Endothelial cell (in vitro differentiated cells): ENCODE results near the gene AQP11. TPM values are rescaled to one million over a fixed set of nuclear protein-coding genes. Genes with fewer than 3 reads are reported as not detected.
A peak's percentile ranks its signal among the peaks of the same experiment; 100 is the strongest.

Experiments used
- DNase-seq: peaks from one replicate; pipeline ENCODE4 v3.0.0; 2021; ENCODE audit warnings: low spot score
- H3K27ac Mint-ChIP-seq: one replicate; pipeline ENCODE4 v1.8.0; 2021; ENCODE audit warnings: mixed read lengths, inconsistent platforms; ENCODE audit not compliant: unreplicated experiment
- H3K27me3 Mint-ChIP-seq: one replicate; pipeline ENCODE4 v1.8.0; 2021; ENCODE audit warnings: mild to moderate bottlenecking, moderate library complexity, mixed read lengths, inconsistent platforms; ENCODE audit not compliant: unreplicated experiment
- H3K36me3 Mint-ChIP-seq: one replicate; pipeline ENCODE4 v1.8.0; 2021; ENCODE audit warnings: mild to moderate bottlenecking, low read depth, mixed read lengths, inconsistent platforms; ENCODE audit not compliant: unreplicated experiment
- H3K4me1 Mint-ChIP-seq: one replicate; pipeline ENCODE4 v1.8.0; 2021; ENCODE audit warnings: mild to moderate bottlenecking, mixed read lengths, inconsistent platforms; ENCODE audit not compliant: unreplicated experiment
- H3K4me3 Mint-ChIP-seq: one replicate; pipeline ENCODE4 v1.8.0; 2021; ENCODE audit warnings: mild to moderate bottlenecking, mixed read lengths, inconsistent platforms; ENCODE audit not compliant: unreplicated experiment
- H3K9me3 Mint-ChIP-seq: one replicate; pipeline ENCODE4 v1.8.0; 2021; ENCODE audit warnings: mixed read lengths, inconsistent platforms; ENCODE audit not compliant: unreplicated experiment
- CTCF ChIP-seq: fragments of 200-600 bp; sonication (generic); IDR thresholded peaks from one replicate; pipeline ENCODE4 v1.5.0; 2021; ENCODE audit warnings: antibody characterized with exemption; ENCODE audit not compliant: unreplicated experiment
- long read RNA-seq: library from polyadenylated mRNA; unstranded; transcript quantifications from one replicate; pipeline ENCODE4 v2.0.0, GENCODE V29; 2020; ENCODE audit not compliant: unreplicated experiment
- total RNA-seq: library from RNA; stranded (reverse); fragmentation: NEBNext Ultra II Directional; extraction: Animal tissue kit (Norgen Biotek cat#: 25700); gene quantifications from one replicate; pipeline ENCODE4 v1.2.1, GENCODE V29; 2021; ENCODE audit not compliant: unreplicated experiment

The AQP11 gene
- total RNA-seq = 0.33 TPM
- long read RNA-seq = 0 reads

- DNase-seq = peak; percentile 86
- no peak for TF ChIP-seq CTCF
- Mint-ChIP-seq H3K4me3 (peak within 1 kb of the TSS; percentile 89), H3K27ac (peak within 1 kb of the TSS; percentile 32), H3K9me3 (no peaks in the 10 kb centered on the region), H3K4me1 (peaks cover 9% of the 10 kb centered on the region), H3K27me3 (peaks cover 5% of the 10 kb centered on the region), H3K36me3 (peaks cover 6% of the 10 kb centered on the region)
Measured at GRCh38 chr11:77589521-77590193, at the start of gene AQP11. TSS of gene AQP11 (plus strand) at chr11:77589953. CDS start at chr11:77589993, 40 bp downstream.

GRCh38 chr11:77542296-77542695, 47.5 kb upstream of the AQP11 start:
- no peak for DNase-seq
- H3K27ac Mint-ChIP-seq = no peak overlapping the region
- H3K27me3 Mint-ChIP-seq = no peaks in the 10 kb centered on the region

GRCh38 chr11:77547047-77547836, 42.5 kb upstream of the AQP11 start:
- no peak for TF ChIP-seq CTCF
- Mint-ChIP-seq H3K9me3 (no peaks in the 10 kb centered on the region), H3K36me3 (no peaks in the 10 kb centered on the region), H3K27me3 (no peaks in the 10 kb centered on the region), H3K27ac (no peak overlapping the region), H3K4me1 (peaks cover 7% of the 10 kb centered on the region), H3K4me3 (no peak overlapping the region)
- DNase-seq = no peak

More at GRCh38 chr11:77542296-77542695, 47.5 kb upstream of the AQP11 start:
- Mint-ChIP-seq H3K4me3 (no peak overlapping the region), H3K4me1 (no peaks in the 10 kb centered on the region), H3K36me3 (no peaks in the 10 kb centered on the region), H3K9me3 (no peaks in the 10 kb centered on the region)
- TF ChIP-seq CTCF = no peak

- H3K4me3 Mint-ChIP-seq = no peak overlapping the region
- H3K27ac Mint-ChIP-seq = no peak overlapping the region
- H3K27me3 Mint-ChIP-seq = no peaks in the 10 kb centered on the region
Measured at GRCh38 chr11:77547863-77548551, 41.7 kb upstream of the AQP11 start.

More at GRCh38 chr11:77547863-77548551, 41.7 kb upstream of the AQP11 start:
- H3K9me3 Mint-ChIP-seq = no peaks in the 10 kb centered on the region
- H3K4me1 Mint-ChIP-seq = peaks cover 7% of the 10 kb centered on the region
- no peaks in the 10 kb centered on the region for H3K36me3 Mint-ChIP-seq
- peak; percentile 28 for DNase-seq
- peak; percentile 65 for TF ChIP-seq CTCF
